CD4-positive, alpha-beta T cell treated with Interleukin-10 for 1 hour (primary cell): ENCODE results near the gene MATR3.

ENCODE experiments used
- DNase-seq: peaks from one replicate; pipeline ENCODE4 v3.0.0-alpha.2; 2020

Gene MATR3

DNA sequence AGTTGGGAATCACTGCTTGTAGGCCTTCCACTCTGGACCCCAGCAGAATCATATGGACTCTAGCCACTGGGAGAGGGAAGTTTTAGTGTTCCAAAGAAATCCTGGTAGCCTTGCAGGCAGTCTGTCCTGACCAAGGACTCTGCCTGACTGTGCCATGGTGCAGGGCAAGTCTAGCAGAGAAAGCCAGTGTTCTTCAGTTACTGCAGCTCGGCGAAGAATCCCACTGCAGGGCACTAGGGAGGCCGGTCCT is 20.3 kb upstream of the MATR3 start:
- no peak for DNase-seq

DNA sequence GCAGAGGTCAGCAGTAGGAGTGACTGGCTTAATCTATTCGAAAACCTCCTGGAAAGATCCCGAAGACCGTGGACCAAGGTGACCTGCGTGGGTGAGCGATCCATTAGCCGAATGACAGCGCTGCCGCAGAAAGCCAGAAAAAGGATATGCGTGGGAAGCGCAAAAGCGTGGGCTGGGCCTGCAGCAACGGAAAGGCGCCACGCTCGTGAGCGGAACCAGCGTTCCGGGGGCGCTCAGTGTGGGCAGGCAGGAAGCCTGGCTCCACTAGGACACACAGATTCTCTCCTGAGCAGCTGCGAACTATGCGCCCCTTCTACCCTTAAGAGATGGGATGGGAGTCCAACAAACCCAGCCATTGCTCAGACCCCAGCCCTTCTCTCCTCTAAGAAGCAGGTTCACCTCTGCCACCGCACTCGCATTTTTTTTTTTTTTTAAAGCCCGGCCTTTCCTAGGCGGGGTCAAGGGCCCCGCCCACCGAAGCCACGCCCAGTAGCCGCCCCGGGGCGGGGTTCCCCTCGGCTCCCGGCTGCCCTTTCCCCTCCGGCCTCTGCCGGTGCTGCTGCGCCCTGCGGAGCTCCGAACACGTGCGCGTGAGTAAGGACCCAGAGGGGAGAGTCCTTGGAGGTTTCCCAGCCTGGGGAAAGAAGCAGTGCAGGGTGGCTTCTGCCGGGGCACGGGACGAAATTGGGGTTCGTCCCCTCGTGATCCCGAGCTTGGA is 19.8 kb upstream of the MATR3 start:
- DNase-seq = peak; percentile 90

DNA sequence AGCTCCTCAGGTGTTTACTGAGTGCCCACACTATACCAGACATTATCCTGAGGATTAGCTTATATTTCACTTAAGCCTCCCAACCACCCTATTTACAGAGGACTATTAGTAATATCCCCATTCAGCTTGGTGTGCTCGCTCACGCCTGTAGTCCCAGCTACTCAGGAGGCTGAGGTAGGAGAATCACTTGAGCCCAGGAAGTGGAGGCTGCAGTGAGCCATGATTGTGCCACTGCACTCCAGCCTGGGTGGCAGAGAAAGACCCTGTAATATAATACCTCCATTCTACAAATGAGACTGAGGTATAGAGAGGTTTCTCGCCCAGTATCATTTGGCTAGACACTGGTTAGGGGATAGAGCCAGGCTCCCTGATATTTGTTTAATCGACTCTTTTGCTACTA is 18.0 kb upstream of the MATR3 start:
- no peak for DNase-seq

DNA sequence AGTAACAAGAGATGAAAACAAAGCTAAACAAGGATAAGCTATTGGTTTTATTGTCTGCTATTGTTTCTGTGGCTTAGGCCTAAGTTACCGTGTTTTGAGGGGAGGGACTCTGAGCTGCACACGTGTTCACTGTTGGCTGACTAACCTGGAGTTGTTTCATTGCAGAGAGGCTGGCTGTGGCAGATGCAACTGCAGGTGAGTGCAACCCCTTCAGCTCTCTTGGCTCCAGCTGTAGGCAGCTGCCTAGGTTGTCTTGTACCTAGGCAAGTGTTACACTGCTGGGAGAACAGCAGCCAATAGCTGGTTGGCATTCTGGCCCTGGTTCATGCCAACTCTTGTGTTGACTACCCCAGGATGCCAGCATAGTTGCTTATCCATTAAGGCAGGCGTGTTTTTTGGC is 17.6 kb upstream of the MATR3 start:
- no peak for DNase-seq

DNA sequence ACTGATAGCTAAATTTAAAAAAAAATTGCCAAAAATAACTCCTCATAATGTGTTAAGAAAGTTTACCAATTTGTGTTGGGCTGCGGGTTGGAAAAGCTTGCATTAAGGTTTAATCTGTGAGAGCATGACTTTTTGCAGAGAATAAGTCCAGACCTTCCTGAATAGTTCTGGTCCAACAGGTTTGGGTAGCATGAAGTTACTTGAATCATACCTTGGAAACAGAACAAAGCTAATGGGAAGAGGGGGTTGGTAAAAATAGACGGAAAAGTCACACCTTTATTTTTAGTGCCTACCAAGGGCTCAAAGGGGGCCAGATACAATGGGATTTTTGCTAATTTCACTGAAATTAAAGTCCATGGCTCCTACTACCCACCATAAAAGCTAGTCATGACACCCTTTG is 17.1 kb upstream of the MATR3 start:
- no peak for DNase-seq

GRCh38 chr5:139277171-139277570 is 16.4 kb upstream of the MATR3 start:
- no peak for DNase-seq

DNA sequence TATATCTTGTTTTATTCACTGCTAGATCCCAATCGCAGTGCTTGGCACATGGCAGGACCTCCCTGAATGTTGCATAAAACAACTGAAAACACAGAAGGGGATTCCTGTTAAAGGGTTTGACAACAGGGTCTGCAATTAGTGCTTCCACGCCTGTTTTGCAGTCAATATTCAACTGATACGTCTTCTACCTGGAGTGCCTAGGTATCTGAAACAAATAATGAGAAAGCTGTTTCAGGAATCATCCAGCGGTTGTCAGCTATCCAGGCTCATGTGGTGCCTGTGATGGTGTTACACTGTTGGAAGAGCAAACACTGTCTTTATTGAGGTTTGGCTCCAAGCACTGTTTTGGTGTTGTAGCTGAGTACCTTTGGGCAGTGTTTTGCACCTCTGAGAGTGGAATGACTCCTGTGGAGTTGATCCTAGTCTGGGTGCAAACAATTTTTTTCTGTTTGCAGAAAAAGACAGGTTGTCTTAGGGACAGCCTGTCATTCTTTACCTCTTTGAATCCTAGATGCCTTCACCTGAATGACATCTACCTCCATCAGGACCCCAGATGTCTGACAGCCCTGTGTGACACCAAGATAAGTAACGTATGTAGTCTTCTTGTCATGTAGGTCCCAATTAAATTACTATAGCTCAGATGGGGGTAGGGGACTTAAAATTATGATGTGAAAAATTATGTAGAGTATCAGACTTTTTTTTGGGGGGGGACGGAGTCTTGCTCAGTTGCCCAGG is 14.8 kb upstream of the MATR3 start:
- no peak for DNase-seq

- DNase-seq = no peak
Measured at GRCh38 chr5:139282197-139282557, 11.4 kb upstream of the MATR3 start.

- no peak for DNase-seq
Measured at GRCh38 chr5:139283252-139284166, 10.0 kb upstream of the MATR3 start.

DNA sequence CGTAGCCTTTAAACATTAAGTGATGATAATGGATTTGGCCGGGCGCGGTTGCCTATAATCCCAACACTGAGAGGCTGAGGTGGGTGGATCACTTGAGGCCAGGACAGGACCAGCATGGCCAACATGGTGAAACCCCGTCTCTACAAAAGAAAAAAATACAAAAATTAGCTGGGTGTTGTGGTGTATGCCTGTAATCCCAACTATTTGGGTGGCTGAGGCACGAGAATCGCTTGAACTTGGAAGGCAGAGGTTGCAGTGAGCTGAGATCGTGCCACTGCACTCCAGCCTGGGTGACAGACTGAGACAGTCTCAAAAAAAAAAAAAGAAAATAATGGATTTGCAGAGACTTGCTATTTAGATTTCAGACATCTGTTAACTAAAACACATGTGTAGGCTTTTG is 9.2 kb upstream of the MATR3 start:
- no peak for DNase-seq

- no peak for DNase-seq
Measured at GRCh38 chr5:139285651-139286392, 7.7 kb upstream of the MATR3 start.

DNA sequence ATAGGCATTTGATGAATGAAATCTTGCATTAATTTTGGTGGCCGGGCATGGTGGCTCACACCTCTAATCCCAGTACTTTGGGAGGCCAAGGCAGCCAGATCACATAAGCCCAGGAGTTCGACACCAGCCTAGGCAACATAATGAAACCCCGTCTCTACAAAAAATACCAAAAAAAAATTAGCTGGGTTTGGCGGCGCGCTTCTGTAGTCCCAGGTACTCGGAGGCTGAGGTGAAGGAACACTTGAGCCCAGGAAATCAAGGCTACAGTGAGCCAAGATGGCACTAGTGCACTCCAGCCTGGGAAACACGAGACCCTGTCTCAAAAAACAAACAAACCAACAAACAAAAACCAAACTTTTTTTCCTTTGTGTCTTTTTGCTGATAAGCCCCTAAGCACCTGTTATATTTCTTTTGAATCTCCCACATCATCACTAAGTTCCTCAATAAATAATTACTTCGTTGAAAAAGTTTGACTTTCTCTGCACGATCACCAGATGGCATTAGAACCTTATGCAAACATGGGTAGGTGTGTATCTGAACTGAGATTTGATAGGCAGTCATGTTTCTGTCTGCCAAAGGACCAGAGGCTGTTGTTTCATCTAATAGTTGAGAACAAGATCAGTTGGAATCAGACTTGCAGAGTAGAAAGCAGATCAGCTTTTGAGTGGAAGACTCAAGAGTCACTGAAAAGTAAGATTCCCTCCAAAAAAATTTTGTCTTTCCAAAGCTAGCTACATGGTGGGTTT is 5.5 kb upstream of the MATR3 start:
- peak; percentile 38 for DNase-seq

DNA sequence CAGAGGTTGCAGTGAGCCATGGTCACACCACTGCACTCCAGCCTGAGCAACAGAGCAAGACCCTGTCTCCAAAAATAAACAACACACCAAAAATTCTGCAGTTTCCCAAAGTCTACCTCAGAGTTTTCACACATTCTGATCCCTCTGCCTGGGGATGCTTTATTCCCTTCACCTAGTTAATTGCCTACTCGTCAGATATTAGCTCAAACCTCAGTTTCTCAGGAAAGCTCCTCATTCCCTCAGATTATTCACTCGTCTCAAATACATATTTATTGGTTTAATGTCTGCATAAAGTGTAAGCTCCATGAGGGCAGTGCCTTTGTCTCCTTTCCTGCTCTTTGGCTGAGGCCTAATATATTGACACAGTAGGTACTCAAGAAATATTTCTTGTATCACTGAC is 2.5 kb upstream of the MATR3 start:
- DNase-seq = no peak

DNA sequence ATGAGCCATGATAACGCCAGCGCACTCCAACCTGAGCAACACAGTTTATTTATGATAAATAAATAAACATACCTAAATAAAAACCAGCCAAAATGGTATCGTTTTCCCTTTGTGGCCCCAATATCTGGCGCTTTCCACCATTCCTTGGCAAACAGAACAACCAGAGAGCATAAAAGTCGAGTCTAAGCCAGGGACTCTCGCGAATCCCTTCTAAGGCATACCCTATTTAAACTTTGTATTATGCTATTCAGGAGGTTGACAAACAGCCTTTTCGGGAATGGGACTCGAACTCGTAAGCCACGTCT is 386 bp upstream of the MATR3 start:
- DNase-seq = no peak

- peak; percentile 65 for DNase-seq
Measured at GRCh38 chr5:139294374-139295165, 1.0 kb downstream of the MATR3 start.

- peak; percentile 34 for DNase-seq
Measured at GRCh38 chr5:139295346-139296057, 2.0 kb downstream of the MATR3 start.

DNA sequence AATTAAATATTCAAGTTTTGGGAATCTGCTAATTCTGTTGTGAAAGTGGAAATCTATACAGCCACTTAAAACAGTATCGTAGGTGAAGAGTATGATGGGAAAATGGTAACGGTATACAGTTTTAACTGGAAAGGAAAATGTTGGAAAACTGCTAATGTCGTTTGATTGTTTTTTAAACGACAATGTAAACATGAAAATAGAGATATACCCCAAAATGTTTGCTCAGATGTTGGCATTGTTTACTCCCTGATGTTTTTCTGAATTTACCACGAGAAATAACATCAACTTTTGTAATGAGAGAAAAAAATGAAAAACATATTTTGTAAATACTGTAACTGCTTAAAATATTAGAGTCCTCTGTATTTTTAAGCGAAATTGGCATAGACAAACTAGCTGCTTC is 2.7 kb downstream of the MATR3 start:
- no peak for DNase-seq

GRCh38 chr5:139296862-139297326 is 3.4 kb downstream of the MATR3 start:
- DNase-seq = no peak

DNA sequence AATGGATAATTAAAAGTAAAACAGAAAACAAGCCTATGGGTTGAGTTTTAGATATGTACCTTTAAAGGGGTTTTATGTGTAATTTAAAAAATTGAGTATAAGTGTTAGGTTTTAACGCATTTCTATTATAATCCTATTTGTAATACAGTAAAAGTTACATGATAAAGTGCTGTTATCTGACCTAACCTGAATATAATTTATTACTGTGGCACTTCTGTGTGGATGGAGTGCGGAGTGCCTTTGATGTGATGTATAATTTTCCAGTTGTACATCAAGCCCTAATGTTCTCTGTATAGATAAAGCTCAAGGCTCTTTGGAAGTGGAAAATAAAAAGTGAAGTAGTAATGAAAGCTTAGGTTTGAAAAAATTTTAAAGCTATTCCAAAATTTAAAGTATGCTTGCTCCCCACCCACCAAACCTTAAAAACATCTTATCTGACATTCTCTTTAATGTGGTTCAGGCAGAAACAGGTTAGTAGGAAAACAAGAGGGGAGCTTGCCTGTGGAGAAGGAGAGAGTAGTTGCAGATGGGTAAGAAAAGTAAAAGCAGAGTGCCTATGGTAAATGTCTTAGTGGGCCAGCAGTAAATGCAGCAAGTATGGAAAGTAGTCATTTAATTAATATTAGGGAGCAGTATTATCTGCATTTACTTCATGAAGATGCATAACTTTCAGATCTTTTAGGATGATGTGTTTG is 4.0 kb downstream of the MATR3 start:
- no peak for DNase-seq

DNA sequence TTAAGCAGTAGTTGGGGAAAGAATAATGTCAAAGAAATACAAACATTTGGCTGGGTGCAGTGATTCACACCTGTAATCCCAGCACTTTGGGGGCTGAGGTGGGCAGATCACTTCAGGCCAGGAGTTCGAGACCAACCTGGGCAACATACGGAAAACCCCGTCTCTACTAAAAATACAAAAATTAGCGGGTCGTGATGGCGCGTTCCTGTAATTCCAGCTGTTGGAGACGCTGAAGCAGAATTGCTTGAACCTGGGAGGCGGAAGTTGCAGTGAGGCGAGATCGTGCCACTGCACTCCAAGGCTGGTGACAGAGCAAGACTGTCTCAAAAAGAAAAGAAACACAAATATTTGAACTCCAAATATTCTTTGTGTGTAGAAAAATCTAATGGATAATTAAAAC is 4.7 kb downstream of the MATR3 start:
- DNase-seq = no peak
